GM18868 (cell line): ENCODE results near the gene LRRC3.

ENCODE experiments used
- ATAC-seq: cut with Tn5 transposase; IDR thresholded peaks from one replicate; pipeline ENCODE4 v1.9.1; 2021; ENCODE audit warnings: mild to moderate bottlenecking, moderate library complexity; ENCODE audit not compliant: unreplicated experiment

The LRRC3 gene

GRCh38 chr21:44423941-44424607, 31.2 kb upstream of the LRRC3 start:
- no peak for ATAC-seq

- ATAC-seq: no peak
These were observed 30.6 kb upstream of the LRRC3 start for GRCh38 chr21:44424608-44425306.

- no peak for ATAC-seq
These were observed 29.9 kb upstream of the LRRC3 start for GRCh38 chr21:44425307-44425894.

GRCh38 chr21:44425895-44426662, 29.2 kb upstream of the LRRC3 start:
- ATAC-seq: no peak

GRCh38 chr21:44426663-44427191, 28.6 kb upstream of the LRRC3 start:
- ATAC-seq: no peak

GRCh38 chr21:44427241-44428120, 27.8 kb upstream of the LRRC3 start:
- ATAC-seq: no peak

- no peak for ATAC-seq
These were observed 26.9 kb upstream of the LRRC3 start for GRCh38 chr21:44428281-44428960.

GRCh38 chr21:44429894-44430293, 25.4 kb upstream of the LRRC3 start:
- no peak for ATAC-seq

- ATAC-seq: no peak
These were observed 24.0 kb upstream of the LRRC3 start for GRCh38 chr21:44431300-44431699.

GRCh38 chr21:44432841-44433790, 22.2 kb upstream of the LRRC3 start:
- no peak for ATAC-seq

GRCh38 chr21:44433791-44434567, 21.3 kb upstream of the LRRC3 start:
- ATAC-seq: no peak

GRCh38 chr21:44434568-44434925, 20.8 kb upstream of the LRRC3 start:
- ATAC-seq: no peak

GRCh38 chr21:44434936-44435635, 20.2 kb upstream of the LRRC3 start:
- ATAC-seq: no peak

GRCh38 chr21:44436111-44436611, 19.1 kb upstream of the LRRC3 start:
- no peak for ATAC-seq

GRCh38 chr21:44436958-44437357, 18.4 kb upstream of the LRRC3 start:
- no peak for ATAC-seq

- no peak for ATAC-seq
These were observed 18.0 kb upstream of the LRRC3 start for GRCh38 chr21:44437371-44437695.

- no peak for ATAC-seq
These were observed 17.4 kb upstream of the LRRC3 start for GRCh38 chr21:44437696-44438431.
